ENCODE results near the gene AURKAIP1. TPM values are rescaled to one million over a fixed set of nuclear protein-coding genes. Genes with fewer than 3 reads are reported as not detected.

The AURKAIP1 gene
- total RNA-seq, 1 donor from 2014 or later: 104 TPM

Other genes starting within 250 kb of the AURKAIP1 start
- 1.7 and 3.7 TPM in 2 replicates for gene TTLL10, start 201.3 kb downstream of the AURKAIP1 start, total RNA-seq
- gene TNFRSF18, start 168.6 kb downstream of the AURKAIP1 start, total RNA-seq: 175 and 176 TPM in 2 replicates
- gene TNFRSF4, start 161.1 kb downstream of the AURKAIP1 start, total RNA-seq: 406 and 418 TPM in 2 replicates
- 161 and 167 TPM in 2 replicates for gene SDF4, start 143.2 kb downstream of the AURKAIP1 start, total RNA-seq
- 30.8 and 32.5 TPM in 2 replicates for gene B3GALT6, start 143.0 kb downstream of the AURKAIP1 start, total RNA-seq
- 1.5 and 3.5 TPM in 2 replicates for gene C1QTNF12, start 128.5 kb downstream of the AURKAIP1 start, total RNA-seq
- gene UBE2J2, start 101.4 kb downstream of the AURKAIP1 start, total RNA-seq: 85.1 and 87.7 TPM in 2 replicates
- 2.8 and 4.6 TPM in 2 replicates for gene SCNN1D, start 94.8 kb downstream of the AURKAIP1 start, total RNA-seq
- 60.9 and 62.5 TPM in 2 replicates for gene ACAP3, start 67.3 kb downstream of the AURKAIP1 start, total RNA-seq
- gene PUSL1, start 66.6 kb downstream of the AURKAIP1 start, total RNA-seq: 19.2 and 20.6 TPM in 2 replicates
- 129 and 134 TPM in 2 replicates for gene INTS11, start 50.5 kb downstream of the AURKAIP1 start, total RNA-seq
- 20.4 and 20.8 TPM in 2 replicates for gene CPTP, start 50.4 kb downstream of the AURKAIP1 start, total RNA-seq
- gene TAS1R3, start 43.9 kb downstream of the AURKAIP1 start, total RNA-seq: 1.0 and 1.2 TPM in 2 replicates
- 39.1 and 43.8 TPM in 2 replicates for gene DVL1, start 25.8 kb downstream of the AURKAIP1 start, total RNA-seq
- gene MXRA8, start 16.7 kb downstream of the AURKAIP1 start, total RNA-seq: 0.25 and 0.27 TPM in 2 replicates
- gene CCNL2, start 24.1 kb upstream of the AURKAIP1 start, total RNA-seq: 119 and 120 TPM in 2 replicates
- 138 and 139 TPM in 2 replicates for gene MRPL20, start 32.1 kb upstream of the AURKAIP1 start, total RNA-seq
- not detected in 2 replicates for gene ANKRD65, start 46.1 kb upstream of the AURKAIP1 start, total RNA-seq
- 1.6 and 2.0 TPM in 2 replicates for gene VWA1, start 60.5 kb upstream of the AURKAIP1 start, total RNA-seq
- 0.56 and 1.5 TPM in 2 replicates for gene ATAD3C, start 74.5 kb upstream of the AURKAIP1 start, total RNA-seq
- 48.7 and 50.9 TPM in 2 replicates for gene ATAD3B, start 96.6 kb upstream of the AURKAIP1 start, total RNA-seq
- gene ATAD3A, start 137.0 kb upstream of the AURKAIP1 start, total RNA-seq: 47.3 and 49.8 TPM in 2 replicates
- 0.39 and 0.63 TPM in 2 replicates for gene TMEM240, start 165.4 kb upstream of the AURKAIP1 start, total RNA-seq
- 137 and 138 TPM in 2 replicates for gene SSU72, start 199.7 kb upstream of the AURKAIP1 start, total RNA-seq
- gene FNDC10, start 224.9 kb upstream of the AURKAIP1 start, total RNA-seq: 6.9 and 8.8 TPM in 2 replicates
- 36.7 and 38.1 TPM in 2 replicates for gene MIB2, start 240.3 kb upstream of the AURKAIP1 start, total RNA-seq

All from T-helper 1 cell treated with Interleukin-12 subunit alpha and Interleukin-12 subunit beta and Interleukin-4 antibody, amounts not matched to agents 30 ng/mL and 1 ng/mL, for 36 hours (primary cell).